Prostate gland (tissue), 2 donors: ENCODE measurements around the gene MAML3.

Source experiments
- CTCF ChIP-seq, 4 experiments: fragments of 200-600 bp in 2 of 4; fragments of 450-650 bp in 2 of 4; sonication (generic) in 2 of 4; IDR thresholded peaks; 1 replicate in 3 of 4; 2 replicates in 1 of 4; pipeline ENCODE4 v1.5.1; 2016 to 2019; ENCODE audit warnings: antibody characterized with exemption in 4 of 4, mild to moderate bottlenecking in 2 of 4, moderate library complexity in 2 of 4
- POLR2A ChIP-seq: fragments of 450-650 bp; IDR thresholded peaks from one replicate; pipeline ENCODE4 v1.6.1; 2016; ENCODE audit warnings: antibody characterized with exemption, mild to moderate bottlenecking

- no peak for TF ChIP-seq CTCF (IDR thresholded peaks at IDR 0.05)
- TF ChIP-seq POLR2A = no peak
Measured at GRCh38 chr4:139957065-139957464, 196.9 kb downstream of the MAML3 start.
